ENCODE data around the gene SURF2. TPM values are rescaled to one million over a fixed set of nuclear protein-coding genes. Genes with fewer than 3 reads are reported as not detected.

The SURF2 gene
- total and polyA plus RNA-seq, 5 experiments from 2014 or later = 22.8 to 52.0 (median 39.8) TPM

DNA sequence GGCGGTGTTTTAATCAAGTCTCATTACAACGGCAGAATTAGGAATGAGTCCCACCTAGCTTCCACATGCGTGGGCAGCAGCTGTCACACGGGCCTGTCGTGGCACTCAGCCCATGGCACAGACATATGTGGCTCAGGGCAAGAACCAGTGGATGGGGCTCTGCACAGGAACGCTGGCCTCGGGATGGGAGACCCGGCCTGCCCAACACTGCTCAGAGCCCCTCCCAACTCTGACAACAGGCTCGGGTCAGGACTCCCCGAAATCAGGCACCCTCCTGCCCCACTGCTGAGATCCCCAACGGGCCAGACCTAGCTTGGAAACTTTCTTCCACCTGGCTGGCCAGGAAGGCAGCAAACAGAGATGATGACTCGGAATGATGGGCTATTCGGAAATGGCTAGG, 15.4 kb upstream of the SURF2 start:
- H3K4me1 Mint-ChIP-seq = peaks cover 20 to 63% (median 45%) of the 10 kb centered on the region in 4 donors
- H3K27me3 Mint-ChIP-seq = no peaks in the 10 kb centered on the region
- H3K4me3 Mint-ChIP-seq = peak overlapping the region in 5 of 10 donors; percentile 4 to 72 (median 63)
- H3K9me3 Mint-ChIP-seq = no peaks in the 10 kb centered on the region
- H3K36me3 Mint-ChIP-seq = peaks cover 0 to 47% (median 5%) of the 10 kb centered on the region in 3 donors
- ATAC-seq = no peak
- no peak for DNase-seq
- peak overlapping the region; percentile 67 to 93 (median 84) for H3K27ac Mint-ChIP-seq
- POLR2A ChIA-PET = interaction anchor here (1.3 to 2.1 kb wide), 2 partner anchors 34 to 310 kb away, joined by 5 to 6 read pairs; partner anchors contain the start of gene GTF3C5

DNA sequence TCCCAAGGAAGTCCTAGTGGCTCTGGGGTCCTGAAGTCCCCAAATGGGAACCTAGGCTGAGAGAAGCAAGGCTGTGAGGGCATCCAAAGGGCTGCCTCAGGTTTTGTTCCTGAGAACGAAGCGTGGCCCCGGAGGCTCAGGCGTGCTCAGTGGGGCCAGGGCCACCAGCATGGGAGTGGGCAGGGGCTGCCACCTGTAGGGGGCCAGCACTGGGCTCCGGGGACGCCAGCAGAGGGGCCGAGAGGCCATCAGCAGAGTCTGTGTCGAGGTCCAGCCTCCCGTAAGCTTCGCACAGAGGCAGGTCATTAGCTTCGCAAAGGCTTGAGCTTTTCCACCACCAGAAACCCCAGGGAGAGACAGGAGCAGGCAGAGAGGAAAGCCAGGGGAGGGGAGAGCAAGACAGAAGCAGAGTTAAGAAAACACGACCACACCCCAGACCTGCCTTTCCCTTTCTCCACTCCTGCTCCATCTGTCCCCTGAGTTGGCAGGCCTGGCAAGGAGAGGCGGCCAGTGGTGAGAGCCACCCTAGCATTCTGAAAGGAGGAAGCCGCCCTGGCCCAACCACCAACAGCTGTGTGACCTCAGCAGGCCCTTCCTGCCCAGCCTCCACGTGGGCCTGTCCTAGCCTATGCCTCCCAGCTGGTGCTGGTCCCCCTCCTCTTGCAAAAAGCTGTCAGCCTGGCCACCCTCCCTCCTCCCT, 14.8 kb upstream of the SURF2 start:
- DNase-seq = no peak
- no peaks in the 10 kb centered on the region for H3K9me3 Mint-ChIP-seq
- ATAC-seq = no peak
- peak overlapping the region in 5 of 10 donors; percentile 22 to 88 (median 83) for H3K27ac Mint-ChIP-seq
- H3K4me3 Mint-ChIP-seq = peak overlapping the region in 2 of 10 donors; percentile 63 to 72
- POLR2A ChIA-PET = no interaction called here
- H3K27me3 Mint-ChIP-seq = no peaks in the 10 kb centered on the region
- H3K4me1 Mint-ChIP-seq = peaks cover 19 to 64% (median 45%) of the 10 kb centered on the region in 4 donors
- H3K36me3 Mint-ChIP-seq = peaks cover 0 to 48% (median 5%) of the 10 kb centered on the region in 3 donors

DNA sequence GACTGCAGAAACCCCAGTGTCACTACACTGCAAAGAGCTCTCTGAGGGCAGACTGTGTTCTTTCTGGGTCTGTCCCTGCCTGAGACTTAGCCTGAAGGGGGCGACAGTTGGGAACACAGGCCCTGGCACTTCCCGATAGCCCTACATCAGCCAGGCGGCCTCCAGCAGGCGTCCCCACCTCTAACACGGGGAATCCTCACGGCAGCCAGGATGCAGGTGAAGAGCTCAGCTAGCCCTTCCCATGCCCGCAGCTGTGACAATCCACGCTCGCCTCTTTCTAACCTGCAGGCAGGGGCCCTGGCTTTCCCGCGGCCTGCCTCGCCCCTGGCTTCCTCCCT, 14.3 kb upstream of the SURF2 start:
- POLR2A ChIA-PET = no interaction called here
- ATAC-seq (no peak), DNase-seq (no peak)
- Mint-ChIP-seq H3K4me3 (peak overlapping the region in 2 of 10 donors; percentile 39 to 63), H3K36me3 (peaks cover 0 to 48% (median 5%) of the 10 kb centered on the region in 3 donors), H3K27me3 (no peaks in the 10 kb centered on the region), H3K4me1 (peaks cover 21 to 64% (median 48%) of the 10 kb centered on the region in 4 donors), H3K9me3 (no peaks in the 10 kb centered on the region), H3K27ac (peak overlapping the region in 2 of 10 donors; percentile 22 to 56)

DNA sequence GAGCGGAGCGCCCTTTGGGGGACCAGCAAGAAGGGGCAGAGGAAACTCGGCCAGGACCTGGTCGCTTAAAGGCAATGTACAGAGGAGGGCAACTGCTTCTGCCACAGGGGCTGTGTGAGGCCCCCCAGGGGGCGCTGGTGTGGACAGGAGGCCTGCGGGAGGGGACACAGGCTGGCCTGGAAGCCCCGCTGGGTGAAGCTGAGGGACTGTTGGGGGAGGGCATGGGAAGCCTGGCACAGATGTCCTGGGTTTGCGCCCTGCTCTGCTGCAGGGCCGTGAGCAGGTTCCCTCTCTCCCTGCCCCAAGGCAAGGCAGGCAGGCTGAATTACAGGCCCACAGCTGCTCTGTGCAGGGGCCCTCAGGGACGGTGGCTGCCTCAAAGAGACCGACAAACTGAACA, 13.8 kb upstream of the SURF2 start:
- Mint-ChIP-seq H3K36me3 (peaks cover 0 to 48% (median 5%) of the 10 kb centered on the region in 3 donors), H3K27me3 (no peaks in the 10 kb centered on the region), H3K4me3 (no peak overlapping the region), H3K27ac (peak overlapping the region in 1 of 10 donors; percentile 22), H3K4me1 (peaks cover 24 to 64% (median 50%) of the 10 kb centered on the region in 4 donors), H3K9me3 (no peaks in the 10 kb centered on the region)
- no peak for ATAC-seq
- DNase-seq = no peak
- POLR2A ChIA-PET = interaction anchor here (1.0 kb wide), 1 partner anchor 13 kb away, joined by 3 read pairs; no protein-coding TSS in a partner anchor

DNA sequence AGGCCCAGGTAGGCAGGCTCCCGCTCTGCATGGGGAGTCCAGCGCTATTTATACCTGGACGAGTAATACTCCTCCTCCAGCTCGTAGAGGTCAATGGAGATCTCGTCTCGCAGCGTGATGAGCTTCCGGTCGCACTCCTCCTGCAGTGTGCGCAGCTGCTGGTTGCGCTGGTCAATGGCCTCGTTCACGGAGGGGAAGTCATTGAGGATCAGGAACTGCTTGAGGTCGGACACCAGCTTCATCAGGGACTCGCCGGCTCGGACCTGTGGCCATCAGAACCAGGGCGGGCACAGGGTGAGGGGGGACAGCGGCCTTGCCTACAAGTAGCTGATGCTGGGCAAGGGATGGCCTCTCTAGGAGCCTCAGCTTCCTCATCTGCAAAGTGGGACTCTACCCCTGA, 12.3 kb upstream of the SURF2 start:
- no peak overlapping the region for H3K27ac Mint-ChIP-seq
- peaks cover 0 to 55% (median 8%) of the 10 kb centered on the region in 3 donors for H3K36me3 Mint-ChIP-seq
- H3K4me3 Mint-ChIP-seq = peak overlapping the region in 1 of 10 donors; percentile 22
- H3K9me3 Mint-ChIP-seq = no peaks in the 10 kb centered on the region
- peaks cover 29 to 67% (median 56%) of the 10 kb centered on the region in 4 donors for H3K4me1 Mint-ChIP-seq
- H3K27me3 Mint-ChIP-seq = no peaks in the 10 kb centered on the region
- POLR2A ChIA-PET = interaction anchor here (0.9 kb wide), 1 partner anchor 9 kb away, joined by 3 read pairs; no protein-coding TSS in a partner anchor
- no peak for ATAC-seq
- DNase-seq = no peak

DNA sequence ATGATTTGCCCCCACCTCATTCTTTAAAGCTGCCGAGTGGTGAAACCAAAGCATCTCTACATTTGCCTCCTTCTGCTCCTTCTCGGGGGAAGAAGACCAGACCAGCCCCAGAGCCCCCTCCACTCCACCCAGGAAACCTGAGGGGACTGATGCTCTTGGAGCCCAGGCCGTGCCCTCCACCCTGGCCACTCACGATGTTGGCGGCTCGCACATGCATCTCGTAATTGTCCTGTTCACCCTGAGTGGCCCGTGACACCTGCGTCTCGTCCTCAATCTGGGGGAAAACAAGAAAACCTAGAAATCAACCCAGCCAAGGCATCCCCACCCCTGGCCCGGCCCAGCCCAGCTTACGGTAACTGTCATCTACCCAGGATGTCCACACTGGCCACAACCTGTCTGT, 11.4 kb upstream of the SURF2 start:
- peak overlapping the region in 1 of 10 donors; percentile 29 for H3K4me3 Mint-ChIP-seq
- H3K36me3 Mint-ChIP-seq = peaks cover 0 to 57% (median 6%) of the 10 kb centered on the region in 3 donors
- DNase-seq (no peak), ATAC-seq (no peak)
- POLR2A ChIA-PET = no interaction called here
- H3K27me3 Mint-ChIP-seq = no peaks in the 10 kb centered on the region
- H3K27ac Mint-ChIP-seq = peak overlapping the region in 1 of 10 donors; percentile 18
- peaks cover 24 to 66% (median 56%) of the 10 kb centered on the region in 4 donors for H3K4me1 Mint-ChIP-seq
- no peaks in the 10 kb centered on the region for H3K9me3 Mint-ChIP-seq

DNA sequence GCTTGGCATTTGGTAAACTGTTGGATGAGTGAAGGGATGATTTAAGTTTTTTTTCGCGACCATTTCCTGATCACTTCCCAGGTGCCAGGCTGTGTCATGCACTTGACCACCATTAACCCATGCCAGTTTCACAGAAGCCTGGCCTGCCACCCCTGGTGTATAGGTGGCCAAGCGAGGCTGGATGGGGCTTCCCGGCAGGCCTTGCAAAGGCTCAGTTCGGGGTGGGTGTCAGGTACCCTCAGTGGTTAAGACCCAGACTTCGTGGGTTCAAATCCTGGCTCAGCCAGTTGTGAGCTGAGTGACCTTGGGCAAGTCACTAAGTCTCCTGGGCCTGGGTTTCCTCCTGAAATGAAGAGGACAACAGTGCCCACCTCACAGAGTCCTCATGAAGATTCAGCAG, 10.8 kb upstream of the SURF2 start:
- POLR2A ChIA-PET = interaction anchor here (1.4 to 7.4 kb wide), 2 partner anchors 9 to 28 kb away, joined by 3 to 106 read pairs; partner anchors contain the start of genes STKLD1 and SURF4
- DNase-seq = no peak
- H3K36me3 Mint-ChIP-seq = peaks cover 0 to 60% (median 12%) of the 10 kb centered on the region in 3 donors
- H3K27ac Mint-ChIP-seq = no peak overlapping the region
- ATAC-seq = no peak
- peak overlapping the region in 4 of 10 donors; percentile 38 to 100 (median 95) for H3K4me3 Mint-ChIP-seq
- no peaks in the 10 kb centered on the region for H3K9me3 Mint-ChIP-seq
- peaks cover 17 to 63% (median 54%) of the 10 kb centered on the region in 4 donors for H3K4me1 Mint-ChIP-seq
- H3K27me3 Mint-ChIP-seq = no peaks in the 10 kb centered on the region

DNA sequence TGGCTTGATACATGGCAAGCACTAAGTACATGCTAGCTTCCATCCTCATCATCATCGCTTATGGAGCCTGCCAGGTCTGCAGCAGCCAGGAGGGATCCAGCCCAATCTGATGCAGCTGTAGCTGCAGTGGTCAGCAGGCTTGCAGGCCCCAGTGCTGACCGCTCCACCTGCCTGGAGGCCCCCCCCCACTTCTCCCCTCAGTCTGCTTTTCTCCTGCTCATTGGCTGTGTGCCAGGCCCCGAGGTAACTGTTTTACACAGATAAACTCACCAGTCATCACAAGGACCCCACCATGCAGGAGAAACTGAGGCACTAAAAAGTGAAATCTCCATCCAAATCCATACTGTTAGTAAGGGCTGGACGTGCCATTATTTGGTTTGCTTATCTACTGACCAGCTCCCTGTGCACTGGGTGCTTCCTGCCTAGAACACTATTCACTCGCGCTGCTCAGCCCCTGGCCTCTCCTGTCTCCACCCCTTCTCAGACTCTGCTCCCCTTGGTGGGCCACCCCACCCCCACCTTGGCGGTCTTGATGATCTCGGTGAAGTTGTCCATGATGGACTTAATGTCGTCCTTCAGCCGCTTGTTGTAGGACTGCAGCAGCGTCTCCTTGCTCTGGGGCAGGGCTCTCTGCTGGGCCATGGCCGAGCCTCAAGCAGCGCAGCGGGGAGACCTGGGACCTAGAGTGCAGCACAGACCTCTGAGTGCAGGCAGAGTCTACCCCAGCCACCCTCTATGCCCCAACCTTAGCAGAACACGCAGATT, 10.1 kb upstream of the SURF2 start:
- peak overlapping the region; percentile 54 to 99 (median 84) for H3K27ac Mint-ChIP-seq
- peaks cover 0 to 61% (median 15%) of the 10 kb centered on the region in 3 donors for H3K36me3 Mint-ChIP-seq
- H3K4me3 Mint-ChIP-seq = peak overlapping the region; percentile 85 to 100 (median 93)
- no peaks in the 10 kb centered on the region for H3K27me3 Mint-ChIP-seq
- POLR2A ChIA-PET = interaction anchor here (1.1 to 7.4 kb wide), 4 partner anchors 8 to 163 kb away, joined by 3 to 106 read pairs (median 20); partner anchors contain the start of genes STKLD1, SURF1, SURF2 and SURF4
- no peaks in the 10 kb centered on the region for H3K9me3 Mint-ChIP-seq
- peaks cover 16 to 57% (median 49%) of the 10 kb centered on the region in 4 donors for H3K4me1 Mint-ChIP-seq
- ATAC-seq (no peak), DNase-seq (no peak)

DNA sequence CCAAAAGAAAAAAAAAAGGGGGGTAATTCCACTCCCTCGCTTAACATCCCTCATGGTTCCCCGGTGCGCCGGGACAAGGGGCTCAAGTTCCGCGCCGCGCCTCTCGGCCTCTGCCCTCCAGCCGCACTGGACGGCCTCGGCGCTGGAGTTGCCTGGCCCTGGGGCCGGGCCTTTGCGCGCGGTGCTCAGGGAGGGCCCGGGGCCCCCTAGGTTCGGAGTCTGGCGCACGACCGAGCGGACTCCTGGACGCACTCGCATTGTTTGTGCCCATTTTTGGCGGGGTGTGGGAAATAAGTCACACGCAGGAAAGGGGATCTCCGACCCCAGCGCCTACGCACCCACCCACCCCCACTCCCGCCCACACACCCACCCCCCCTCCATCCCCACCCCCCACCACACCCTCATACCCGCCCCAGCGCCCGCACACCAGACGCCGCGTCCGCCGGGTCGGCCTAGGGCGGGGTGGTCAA, 8.8 kb upstream of the SURF2 start:
- no peaks in the 10 kb centered on the region for H3K9me3 Mint-ChIP-seq
- H3K27me3 Mint-ChIP-seq = no peaks in the 10 kb centered on the region
- H3K4me3 Mint-ChIP-seq = peak overlapping the region; percentile 97 to 100 (median 99)
- peaks cover 16 to 46% (median 42%) of the 10 kb centered on the region in 4 donors for H3K4me1 Mint-ChIP-seq
- POLR2A ChIA-PET = interaction anchor here (0.6 to 7.4 kb wide), 14 partner anchors 8 to 677 kb away, joined by 3 to 106 read pairs (median 4); partner anchors contain the start of genes BRD3OS, GTF3C5, SLC2A6 and STKLD1
- DNase-seq (peak in 6 of 10 donors; percentile 31 to 61 (median 45)), ATAC-seq (peak; percentile 53 to 60)
- peaks cover 0 to 65% (median 21%) of the 10 kb centered on the region in 3 donors for H3K36me3 Mint-ChIP-seq
- H3K27ac Mint-ChIP-seq = peak overlapping the region; percentile 86 to 99 (median 98)

DNA sequence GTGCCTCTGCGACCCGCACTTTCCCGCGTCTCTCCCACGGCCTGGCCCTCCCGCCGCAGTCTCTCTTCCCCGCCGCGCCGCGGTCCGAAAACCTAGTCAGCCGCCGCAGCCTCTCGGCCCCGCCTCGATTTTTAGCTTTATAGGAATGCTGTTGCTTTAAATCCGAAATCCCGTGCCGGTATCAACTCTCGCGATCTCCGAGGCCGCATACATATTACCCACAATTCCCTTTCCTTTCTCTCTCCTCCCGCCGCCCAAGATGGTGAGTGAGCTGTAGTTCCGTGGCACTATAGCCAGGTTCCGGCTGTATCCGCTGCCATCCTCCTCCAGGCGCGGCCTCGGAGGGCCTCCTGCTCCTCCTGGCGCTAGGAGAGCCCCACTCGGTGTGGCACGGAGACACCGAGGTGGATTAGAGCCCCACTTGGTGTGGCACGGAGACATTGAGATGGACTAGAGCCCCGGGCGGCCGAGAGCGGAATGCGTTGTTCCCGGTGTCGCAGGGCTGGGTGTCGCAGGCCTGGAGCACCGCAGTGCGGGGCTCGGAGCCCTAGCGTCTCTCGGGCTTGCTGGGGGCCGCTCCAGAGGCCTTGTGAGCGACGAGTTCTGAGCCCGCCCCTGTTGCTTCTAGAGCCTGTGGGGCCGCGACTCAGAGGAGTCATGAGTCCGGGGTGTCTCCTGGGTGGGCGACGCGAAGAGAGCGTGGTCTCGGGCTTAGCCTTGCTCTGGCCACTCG, 8.2 kb upstream of the SURF2 start, which contains the start of the genes MED22 and RPL7A:
Gene MED22 (minus strand): TSS at position 147 of the 733 bp plus-strand sequence. CDS start 1,469 bp downstream, outside the sequence.
Gene RPL7A (plus strand): TSS at position 234 of the 733 bp plus-strand sequence. CDS start 26 bp downstream, at position 260.
- H3K27me3 Mint-ChIP-seq = no peaks in the 10 kb centered on the region
- ATAC-seq (peak; percentile 87 to 88), DNase-seq (peak; percentile 72 to 97 (median 90))
- POLR2A ChIA-PET = interaction anchor here (0.5 to 7.4 kb wide), 16 partner anchors 8 to 813 kb away, joined by 3 to 106 read pairs (median 4); partner anchors contain the start of genes BRD3OS, GTF3C5, SLC2A6 and STKLD1
- H3K4me1 Mint-ChIP-seq = peaks cover 18 to 46% (median 42%) of the 10 kb centered on the region in 4 donors
- H3K27ac Mint-ChIP-seq = peak within 1 kb of the TSS; percentile 95 to 99 (median 98)
- H3K36me3 Mint-ChIP-seq = peaks cover 0 to 66% (median 21%) of the 10 kb centered on the region in 3 donors
- H3K9me3 Mint-ChIP-seq = no peaks in the 10 kb centered on the region
- peak within 1 kb of the TSS; percentile 97 to 100 (median 99) for H3K4me3 Mint-ChIP-seq

Measured in naive thymus-derived CD8-positive, alpha-beta T cell (primary cell).